Measurements from ENCODE around the gene USP5. TPM values are rescaled to one million over a fixed set of nuclear protein-coding genes. Genes with fewer than 3 reads are reported as not detected.
"Not testable (repeated sequence)": the region's sequence is repeated elsewhere in the genome, so short reads cannot be mapped to it uniquely, and the experiment has no call there.

The USP5 gene
- total RNA-seq, 1 experiment from 2014 or later = 308 TPM

DNA sequence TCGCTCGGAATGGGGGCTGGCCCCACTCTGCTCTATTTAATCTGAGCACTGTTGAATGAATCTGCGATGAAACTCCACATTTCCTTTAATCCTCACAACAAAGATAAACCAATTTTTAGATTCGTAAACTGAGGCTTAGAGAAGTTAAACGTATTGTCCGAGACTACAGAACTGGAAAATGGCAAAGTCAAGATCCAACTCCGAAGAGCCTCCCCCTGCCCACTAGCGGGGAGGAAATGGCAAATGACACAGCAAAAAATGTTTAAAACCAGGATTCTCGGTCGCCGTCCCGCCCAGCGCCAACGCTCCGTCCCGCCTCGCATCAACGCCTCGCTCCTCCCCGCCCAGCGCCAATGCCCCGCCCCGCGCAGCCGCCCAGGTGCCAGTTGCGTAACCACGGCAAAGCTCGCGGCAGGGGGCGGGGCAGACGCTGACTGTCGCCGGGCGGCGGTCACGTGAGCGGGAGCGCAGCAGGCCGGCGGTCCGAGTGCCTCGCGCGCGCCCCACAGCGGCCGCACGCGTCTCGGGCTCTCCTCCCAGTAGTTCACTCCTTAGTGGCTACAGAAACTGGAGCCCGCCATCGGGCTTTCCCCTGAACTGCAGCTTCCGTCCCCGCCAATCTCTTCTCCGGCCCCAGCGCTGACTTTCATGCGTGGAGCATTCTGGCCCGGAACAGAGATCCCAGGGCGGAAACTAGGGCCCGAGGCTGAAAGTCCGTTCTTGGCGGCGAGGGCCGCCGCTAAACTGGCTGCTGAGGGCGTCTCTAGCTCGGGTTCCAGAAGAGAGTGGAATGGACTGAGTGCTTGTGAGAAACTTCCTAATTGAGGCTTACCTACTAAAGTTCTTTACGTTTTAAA lies 39.1 kb downstream of the USP5 start:
- Histone ChIP-seq H3K27ac (peak overlapping the region; percentile 90), H3F3A (ENCODE audit: insufficient read depth, low read depth) (peaks cover 12% of the 10 kb centered on the region; the same call in 1 of the 2 replicates), H3K4me1 (replicated peaks; ENCODE audit: insufficient read depth) (peaks cover 15% of the 10 kb centered on the region), H3K9me2 (ENCODE audit: insufficient read depth) (no peaks in the 10 kb centered on the region), H3K9me3 (ENCODE audit: insufficient read depth, low read depth) (no peaks in the 10 kb centered on the region), H3K27me3 (ENCODE audit: insufficient read depth, low read depth) (no peaks in the 10 kb centered on the region), H2AFZ (peak overlapping the region; percentile 92), H3K4me3 (peak overlapping the region; percentile 57), H3K4me2 (peak overlapping the region; percentile 80), H3K36me3 (ENCODE audit: low read depth) (no peaks in the 10 kb centered on the region), H4K20me1 (ENCODE audit: insufficient read depth) (no peaks in the 10 kb centered on the region), H3K79me2 (ENCODE audit: low read depth) (no peaks in the 10 kb centered on the region)
- no TSS peak for BruUV-seq (replicated peaks)
- peak; percentile 89 to 100 for DNase-seq
- ChIA-PET CTCF (interaction anchor here (0.5 to 2.0 kb wide), 9 partner anchors 13 to 202 kb away, joined by 3 to 12 read pairs (median 5); partner anchors contain the start of genes LRRC23, SPSB2 and ZNF384), POLR2A (ENCODE audit: unreplicated experiment) (interaction anchor here (0.6 to 1.6 kb wide), 12 partner anchors 18 to 517 kb away, joined by 3 to 20 read pairs (median 4); partner anchors contain the start of genes C12orf57, LPCAT3, RNU7-1 and SPSB2)
- intact Hi-C loops (cut with micrococcal nuclease; ENCODE audit: unreplicated experiment) = loop anchor here (1.0 kb wide), 3 partner anchors 18 to 40 kb away; partner anchors contain the start of genes CDCA3 and SPSB2
- TF ChIP-seq CTCF (conservative IDR thresholded peaks at IDR 0.05) (peak; percentile 74), EZH2 (IDR thresholded peaks at IDR 0.05; ENCODE audit: low read depth) (no peak)

DNA sequence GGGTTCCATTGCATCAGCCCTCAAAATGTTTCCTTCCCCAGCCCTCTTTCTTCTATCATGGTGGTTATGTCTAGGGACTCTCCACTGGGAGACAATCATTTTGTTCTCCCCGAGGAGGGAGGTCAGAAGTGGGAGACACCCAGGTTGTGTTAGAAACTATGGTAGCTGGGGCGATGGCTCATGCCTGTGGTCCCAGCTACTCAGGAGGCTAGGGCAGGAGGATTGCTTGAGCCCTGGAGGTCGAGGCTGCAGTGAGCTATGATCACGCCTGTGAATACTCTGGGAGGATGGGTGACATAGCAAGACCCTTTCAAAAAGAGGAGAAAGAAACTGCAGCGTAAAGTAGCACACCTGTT lies 39.7 kb downstream of the USP5 start:
- BruUV-seq (replicated peaks) = TSS peak; percentile 65
- Histone ChIP-seq H3K9me2 (ENCODE audit: insufficient read depth) (no peaks in the 10 kb centered on the region), H3K79me2 (ENCODE audit: low read depth) (no peaks in the 10 kb centered on the region), H3K27ac (peak overlapping the region; percentile 30), H3F3A (ENCODE audit: insufficient read depth, low read depth) (peaks cover 12% of the 10 kb centered on the region; the same call in 1 of the 2 replicates), H3K36me3 (ENCODE audit: low read depth) (no peaks in the 10 kb centered on the region), H4K20me1 (ENCODE audit: insufficient read depth) (no peaks in the 10 kb centered on the region), H3K4me2 (peak overlapping the region; percentile 79), H3K27me3 (ENCODE audit: insufficient read depth, low read depth) (no peaks in the 10 kb centered on the region), H2AFZ (peak overlapping the region; percentile 92), H3K4me3 (peak overlapping the region; percentile 57), H3K9me3 (ENCODE audit: insufficient read depth, low read depth) (no peaks in the 10 kb centered on the region), H3K4me1 (replicated peaks; ENCODE audit: insufficient read depth) (peaks cover 18% of the 10 kb centered on the region)
- intact Hi-C loops (cut with micrococcal nuclease; ENCODE audit: unreplicated experiment) = loop anchor here (1.0 kb wide), 3 partner anchors 18 to 40 kb away; partner anchors contain the start of genes CDCA3 and SPSB2
- no peak for DNase-seq
- POLR2A ChIA-PET (ENCODE audit: unreplicated experiment) = interaction anchor here (0.6 to 1.6 kb wide), 9 partner anchors 19 to 517 kb away, joined by 3 to 20 read pairs (median 4); partner anchors contain the start of genes LPCAT3 and SPSB2
- CTCF ChIA-PET = interaction anchor here (0.5 to 2.0 kb wide), 10 partner anchors 12 to 203 kb away, joined by 3 to 12 read pairs (median 5); partner anchors contain the start of genes LRRC23, SPSB2 and ZNF384
- TF ChIP-seq CTCF (conservative IDR thresholded peaks at IDR 0.05) = no peak
- no peak for TF ChIP-seq EZH2 (IDR thresholded peaks at IDR 0.05; ENCODE audit: low read depth)

GRCh38 chr12:6892683-6893082 lies 40.7 kb downstream of the USP5 start:
- POLR2A ChIA-PET (ENCODE audit: unreplicated experiment) = interaction anchor here (0.6 kb wide), 1 partner anchor 136 kb away, joined by 22 read pairs; no protein-coding TSS in a partner anchor
- intact Hi-C loops (cut with micrococcal nuclease; ENCODE audit: unreplicated experiment); H3K27ac ChIP-seq: not testable (repeated sequence)

More at GRCh38 chr12:6892683-6893082, 40.7 kb downstream of the USP5 start:
- H3K36me3 ChIP-seq (ENCODE audit: low read depth); H2AFZ ChIP-seq; H3K9me3 ChIP-seq (ENCODE audit: insufficient read depth, low read depth); DNase-seq; H3K79me2 ChIP-seq (ENCODE audit: low read depth); H3K27me3 ChIP-seq (ENCODE audit: insufficient read depth, low read depth); H4K20me1 ChIP-seq (ENCODE audit: insufficient read depth); H3K9me2 ChIP-seq (ENCODE audit: insufficient read depth); H3K4me2 ChIP-seq; BruUV-seq (replicated peaks); H3K4me3 ChIP-seq: not testable (repeated sequence)
- Histone ChIP-seq H3K4me1 (replicated peaks; ENCODE audit: insufficient read depth) (peaks cover 21% of the 10 kb centered on the region), H3F3A (ENCODE audit: insufficient read depth, low read depth) (peaks cover 12% of the 10 kb centered on the region; the same call in 1 of the 2 replicates)
- CTCF ChIA-PET = interaction anchor here (0.7 to 2.0 kb wide), 3 partner anchors 20 to 68 kb away, joined by 3 to 13 read pairs (median 12); partner anchors contain the start of gene SPSB2
